COLO668 (cell line): Measurements from ENCODE around the gene MYOD1.
A peak's percentile ranks its signal among the peaks of the same experiment; 100 is the strongest.

Experiments used
- DNase-seq: peaks from one replicate; lab custom pipeline; 2025; ENCODE audit not compliant: unreplicated experiment; lab: John Stamatoyannopoulos, UW

MYOD1 gene

DNA sequence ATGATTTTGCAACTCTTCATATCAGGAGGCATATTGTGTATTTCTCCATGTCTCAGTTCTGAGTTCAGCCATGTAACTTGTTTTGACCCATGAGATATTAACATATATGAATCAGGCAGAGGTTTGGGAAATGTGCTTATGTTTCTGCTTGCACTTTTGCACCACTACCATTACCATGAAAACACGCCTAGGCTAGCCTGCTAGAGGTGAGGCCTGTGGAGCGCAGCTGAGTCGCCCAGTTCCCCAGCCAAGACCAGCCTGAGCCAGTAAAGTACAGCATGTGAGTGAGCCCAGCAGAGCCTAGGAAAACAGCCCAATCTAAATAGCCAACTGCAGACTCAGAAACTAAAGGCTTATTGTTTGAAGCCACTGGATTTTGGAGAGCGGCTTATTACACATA lies 18.4 kb upstream of the MYOD1 start:
- DNase-seq = no peak

DNA sequence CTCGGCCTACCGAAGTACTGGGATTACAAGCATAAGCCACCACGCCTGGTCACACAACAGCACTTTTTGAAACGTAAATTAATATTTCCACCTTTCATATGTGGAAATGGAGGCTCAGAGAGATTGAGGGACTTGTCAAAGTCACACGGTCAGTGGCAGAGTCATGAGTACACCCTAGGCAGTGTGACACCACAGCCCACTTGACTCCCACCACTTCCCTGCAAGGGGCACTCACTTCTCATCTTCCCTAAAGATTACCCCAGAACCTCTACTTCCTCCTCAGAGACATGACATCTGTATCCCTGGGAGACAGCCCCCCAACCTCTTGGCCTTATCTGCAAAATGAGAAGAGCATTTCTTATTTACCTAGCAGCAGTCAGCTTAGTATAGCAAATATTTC lies 16.5 kb upstream of the MYOD1 start:
- DNase-seq = no peak

DNA sequence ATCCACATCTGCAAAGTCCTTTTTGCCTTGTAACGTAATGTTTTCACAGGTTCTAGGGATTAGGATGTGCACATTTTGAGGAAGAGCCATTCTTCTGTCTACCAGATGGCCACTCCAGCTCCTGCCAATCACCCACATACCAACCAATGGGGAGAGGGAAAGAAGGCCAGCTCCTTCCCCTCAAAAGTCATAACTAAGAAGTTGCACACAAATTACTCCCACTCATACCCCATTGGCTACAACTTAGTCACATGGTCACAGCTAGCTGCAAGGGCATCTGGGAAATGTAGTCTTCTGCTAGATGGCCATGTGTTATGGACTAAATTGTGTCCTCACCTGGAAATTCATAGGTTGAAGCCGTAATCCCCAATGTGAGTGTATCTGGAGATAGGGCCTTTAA lies 15.4 kb upstream of the MYOD1 start:
- DNase-seq = no peak

DNA sequence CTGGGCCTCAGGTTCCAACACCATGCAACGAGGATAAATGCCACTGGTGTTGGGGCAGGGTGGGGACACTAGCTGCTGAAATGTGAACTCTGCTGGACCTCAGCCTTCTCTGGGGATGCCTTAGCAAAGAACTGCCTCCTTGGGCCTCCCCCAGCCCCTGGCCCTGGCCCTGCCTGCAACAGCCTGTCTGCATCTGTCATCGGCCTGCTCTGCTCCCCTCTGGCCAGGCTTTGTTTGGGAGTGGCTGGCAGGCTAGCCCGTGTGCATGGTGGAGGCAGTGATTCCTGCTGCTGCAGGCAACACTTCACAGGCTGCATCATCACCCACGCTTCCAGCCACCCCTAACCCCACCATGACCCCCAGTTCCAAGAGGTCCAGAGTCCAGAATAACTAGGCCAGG lies 11.5 kb upstream of the MYOD1 start:
- DNase-seq = no peak

DNA sequence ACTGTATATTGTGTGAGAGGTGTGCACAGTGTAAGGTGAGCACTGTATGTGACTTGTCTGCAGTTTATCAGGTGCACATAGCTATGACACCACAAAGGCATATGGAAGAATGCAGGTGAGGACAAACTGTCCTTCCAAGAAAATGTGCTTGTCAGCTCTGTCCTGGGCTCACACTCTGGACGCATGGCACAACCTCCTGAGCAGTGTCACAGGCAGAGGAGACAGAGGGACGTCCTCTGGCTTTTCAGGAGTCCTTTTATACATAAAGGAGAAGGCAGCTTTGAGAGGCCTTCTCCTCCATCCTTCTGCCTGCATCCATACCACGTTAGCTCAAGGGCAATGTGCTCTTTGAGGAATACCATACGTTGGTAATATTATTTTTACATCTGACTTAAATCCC lies 7.5 kb upstream of the MYOD1 start:
- no peak for DNase-seq

DNA sequence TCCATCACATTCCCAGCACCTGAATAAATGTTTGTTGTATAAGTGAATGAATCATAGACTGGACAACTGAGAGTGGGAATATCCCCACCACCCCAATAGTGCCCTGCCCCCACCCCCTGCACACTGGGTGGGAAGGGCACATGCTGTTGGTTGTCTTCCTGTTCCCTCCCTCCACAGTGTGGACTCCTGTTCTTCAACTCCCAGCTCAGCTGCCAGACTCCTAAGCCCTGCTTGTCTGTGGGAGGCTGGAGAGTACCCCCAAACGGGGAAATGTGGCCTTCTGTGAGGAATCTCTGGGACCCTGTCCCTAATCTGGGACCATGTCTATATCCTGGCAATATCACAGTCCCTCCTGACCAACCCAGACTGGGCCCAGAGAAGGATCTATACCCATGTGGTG lies 5.5 kb upstream of the MYOD1 start:
- DNase-seq = no peak

DNA sequence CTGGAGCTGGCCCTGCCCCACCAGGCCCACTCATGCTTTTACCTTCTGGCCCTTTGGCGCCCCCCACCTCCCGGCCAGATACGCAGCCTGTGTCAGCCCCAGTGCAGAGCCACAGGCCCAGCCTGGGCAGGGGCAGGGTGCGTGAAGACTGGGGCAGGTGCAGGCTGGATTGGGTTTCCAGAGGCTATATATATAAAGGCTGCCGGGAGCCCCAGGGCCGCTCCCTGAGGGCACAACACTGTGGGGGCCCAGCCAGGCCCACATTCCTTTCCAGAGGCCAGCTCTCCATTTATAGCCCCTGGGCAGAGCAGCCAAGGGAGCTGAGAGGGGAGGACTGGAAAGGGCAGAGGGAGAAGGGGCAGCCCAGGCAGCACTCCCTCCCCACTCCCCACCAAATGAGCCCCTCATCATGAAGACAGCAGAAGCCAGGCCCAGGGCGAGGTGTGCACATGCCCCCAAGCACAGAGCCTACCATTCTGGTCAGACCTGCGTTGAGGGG lies 5.0 kb upstream of the MYOD1 start:
- DNase-seq = peak; percentile 62

DNA sequence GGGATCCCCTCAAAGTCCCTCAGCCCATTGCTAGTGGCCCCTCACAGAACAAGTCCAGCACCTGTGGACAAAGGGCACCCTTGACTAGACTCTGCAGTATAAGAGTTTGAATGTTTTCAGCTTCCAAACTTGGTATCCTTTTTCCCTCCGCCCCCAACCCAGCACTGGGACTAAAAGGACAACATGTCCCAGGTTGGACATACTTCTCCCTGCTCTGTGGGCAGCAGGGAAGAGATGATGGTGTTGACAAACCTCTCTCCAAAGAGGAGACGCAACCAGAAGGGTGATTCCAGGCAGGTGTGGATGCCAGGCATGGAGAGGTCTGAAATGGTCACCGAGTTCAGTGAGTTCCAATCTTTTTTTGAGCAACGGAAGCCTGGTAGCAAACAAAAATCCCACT lies 4.5 kb upstream of the MYOD1 start:
- DNase-seq = no peak

DNA sequence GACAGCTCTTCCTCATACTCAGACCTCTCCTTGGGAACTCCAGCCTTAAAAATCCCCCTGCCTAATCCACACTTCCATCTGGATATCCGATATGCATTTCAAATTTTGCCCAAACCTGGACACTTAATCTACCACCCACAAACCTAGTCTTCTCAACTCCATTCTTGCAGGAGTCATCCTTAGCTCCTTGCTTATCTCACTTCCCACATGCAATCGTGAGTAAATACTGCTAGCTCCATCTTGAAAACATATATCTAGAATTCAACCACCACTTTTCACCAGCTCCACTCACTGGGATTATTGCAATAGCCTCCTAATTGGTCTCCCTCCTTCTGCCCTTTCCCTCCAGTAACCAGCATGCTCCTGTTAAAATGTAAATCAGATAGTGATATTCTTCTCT lies 2.6 kb upstream of the MYOD1 start:
- DNase-seq = no peak

DNA sequence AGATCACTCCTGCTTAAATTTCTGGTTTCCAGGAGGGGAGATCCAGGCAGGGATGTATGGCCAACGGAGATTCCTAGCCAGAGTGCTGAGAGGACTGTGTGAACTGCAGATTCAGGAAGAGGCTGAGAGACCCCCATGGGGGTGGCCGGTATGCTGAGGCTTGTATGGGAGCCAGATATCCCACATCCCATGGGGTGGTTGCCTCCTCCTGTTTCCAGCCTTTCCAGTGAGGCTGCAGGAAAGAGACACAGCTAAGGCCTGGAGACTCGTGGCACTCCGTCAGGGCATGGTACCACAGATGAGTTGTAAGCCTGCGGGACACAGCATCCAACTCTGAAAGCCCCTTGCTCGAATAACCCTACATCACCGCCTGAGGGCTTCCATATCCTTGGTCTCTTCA lies 1.4 kb upstream of the MYOD1 start:
- no peak for DNase-seq

DNA sequence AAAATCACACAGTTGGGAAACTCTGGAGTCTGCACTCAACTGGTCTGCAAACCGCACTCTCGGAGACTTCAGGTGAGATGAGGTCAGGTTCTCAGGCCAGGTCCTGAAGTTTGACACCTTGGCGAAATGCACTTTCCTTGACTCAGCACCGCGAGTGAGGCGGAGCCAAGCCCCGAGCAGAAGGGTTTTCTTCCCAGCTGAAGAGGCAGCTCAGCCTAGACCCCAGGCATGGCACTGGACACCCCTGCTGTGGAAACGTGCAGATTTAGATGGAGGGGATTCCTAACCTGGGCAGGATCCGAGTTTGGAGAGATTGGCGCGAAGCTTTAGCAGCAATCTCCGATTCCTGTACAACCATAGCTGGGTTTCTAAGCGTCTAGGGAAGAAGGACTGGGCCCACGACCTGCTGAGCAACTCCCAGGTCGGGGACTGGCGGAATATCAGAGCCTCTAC lies 835 bp upstream of the MYOD1 start:
- DNase-seq = no peak

DNA sequence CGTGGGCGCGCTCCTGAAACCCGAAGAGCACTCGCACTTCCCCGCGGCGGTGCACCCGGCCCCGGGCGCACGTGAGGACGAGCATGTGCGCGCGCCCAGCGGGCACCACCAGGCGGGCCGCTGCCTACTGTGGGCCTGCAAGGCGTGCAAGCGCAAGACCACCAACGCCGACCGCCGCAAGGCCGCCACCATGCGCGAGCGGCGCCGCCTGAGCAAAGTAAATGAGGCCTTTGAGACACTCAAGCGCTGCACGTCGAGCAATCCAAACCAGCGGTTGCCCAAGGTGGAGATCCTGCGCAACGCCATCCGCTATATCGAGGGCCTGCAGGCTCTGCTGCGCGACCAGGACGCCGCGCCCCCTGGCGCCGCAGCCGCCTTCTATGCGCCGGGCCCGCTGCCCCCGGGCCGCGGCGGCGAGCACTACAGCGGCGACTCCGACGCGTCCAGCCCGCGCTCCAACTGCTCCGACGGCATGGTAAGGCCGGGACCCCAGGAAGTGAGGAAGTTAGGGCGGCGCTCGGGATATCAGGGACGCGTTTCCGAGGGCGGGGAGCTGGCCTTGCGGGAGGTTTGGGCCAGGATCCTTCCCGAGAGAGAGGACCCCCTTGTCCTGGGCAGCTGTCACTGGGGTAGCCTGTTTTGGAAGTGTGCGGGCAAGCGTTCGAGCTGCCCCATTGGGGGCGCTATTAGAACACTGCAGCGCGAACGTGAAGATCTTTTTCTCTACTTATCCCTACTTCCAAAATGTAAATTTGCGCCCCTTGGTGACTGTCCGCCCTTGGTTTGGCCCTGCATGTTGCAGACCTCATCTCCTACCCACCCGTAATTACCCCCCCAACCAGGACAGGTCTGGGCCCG lies 796 bp downstream of the MYOD1 start:
- DNase-seq = no peak

DNA sequence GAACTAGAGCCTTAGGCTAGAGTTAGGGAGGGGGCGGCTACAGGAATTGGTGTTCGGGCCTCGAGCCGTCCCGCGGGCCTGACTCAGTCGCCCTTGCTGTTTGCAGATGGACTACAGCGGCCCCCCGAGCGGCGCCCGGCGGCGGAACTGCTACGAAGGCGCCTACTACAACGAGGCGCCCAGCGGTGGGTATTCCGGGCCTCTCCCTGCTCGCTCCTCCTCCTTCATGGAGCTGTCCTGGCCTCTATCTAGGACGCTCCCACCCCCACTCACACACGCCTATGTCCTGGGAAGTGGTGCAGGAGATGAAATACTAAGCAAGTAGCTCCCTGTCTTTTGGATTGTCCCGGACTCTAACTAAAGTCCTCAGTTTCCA lies 1.4 kb downstream of the MYOD1 start:
- DNase-seq = peak; percentile 24

DNA sequence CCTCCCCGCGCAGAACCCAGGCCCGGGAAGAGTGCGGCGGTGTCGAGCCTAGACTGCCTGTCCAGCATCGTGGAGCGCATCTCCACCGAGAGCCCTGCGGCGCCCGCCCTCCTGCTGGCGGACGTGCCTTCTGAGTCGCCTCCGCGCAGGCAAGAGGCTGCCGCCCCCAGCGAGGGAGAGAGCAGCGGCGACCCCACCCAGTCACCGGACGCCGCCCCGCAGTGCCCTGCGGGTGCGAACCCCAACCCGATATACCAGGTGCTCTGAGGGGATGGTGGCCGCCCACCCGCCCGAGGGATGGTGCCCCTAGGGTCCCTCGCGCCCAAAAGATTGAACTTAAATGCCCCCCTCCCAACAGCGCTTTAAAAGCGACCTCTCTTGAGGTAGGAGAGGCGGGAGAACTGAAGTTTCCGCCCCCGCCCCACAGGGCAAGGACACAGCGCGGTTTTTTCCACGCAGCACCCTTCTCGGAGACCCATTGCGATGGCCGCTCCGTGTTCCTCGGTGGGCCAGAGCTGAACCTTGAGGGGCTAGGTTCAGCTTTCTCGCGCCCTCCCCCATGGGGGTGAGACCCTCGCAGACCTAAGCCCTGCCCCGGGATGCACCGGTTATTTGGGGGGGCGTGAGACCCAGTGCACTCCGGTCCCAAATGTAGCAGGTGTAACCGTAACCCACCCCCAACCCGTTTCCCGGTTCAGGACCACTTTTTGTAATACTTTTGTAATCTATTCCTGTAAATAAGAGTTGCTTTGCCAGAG lies 2.0 kb downstream of the MYOD1 start:
- DNase-seq = peak; percentile 16

DNA sequence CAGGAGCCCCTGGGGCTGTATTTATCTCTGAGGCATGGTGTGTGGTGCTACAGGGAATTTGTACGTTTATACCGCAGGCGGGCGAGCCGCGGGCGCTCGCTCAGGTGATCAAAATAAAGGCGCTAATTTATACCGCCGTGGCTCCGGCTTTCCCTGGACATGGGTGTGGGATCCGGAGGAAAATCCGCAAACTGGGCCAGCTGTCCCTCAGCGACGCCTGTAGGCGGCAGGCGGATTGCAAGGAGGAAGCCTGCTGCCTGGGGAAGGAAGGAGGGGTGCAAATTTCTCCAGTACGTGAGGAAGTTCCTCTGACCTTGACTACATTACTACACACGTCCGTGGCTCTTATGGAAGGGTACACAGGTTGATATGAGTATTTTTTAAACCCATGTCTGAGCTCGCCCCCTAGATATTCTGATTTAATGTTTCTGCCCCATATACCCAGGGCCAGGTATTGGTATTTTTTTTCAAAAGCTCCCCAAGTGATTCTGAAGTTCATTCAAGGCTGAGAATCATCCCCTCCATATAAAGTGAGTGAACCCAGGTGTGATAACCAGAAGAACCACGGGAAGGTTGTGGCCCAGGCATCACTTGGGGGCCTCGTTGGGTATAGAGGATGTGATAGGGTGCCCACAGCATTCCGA lies 2.8 kb downstream of the MYOD1 start:
- DNase-seq = peak; percentile 54

DNA sequence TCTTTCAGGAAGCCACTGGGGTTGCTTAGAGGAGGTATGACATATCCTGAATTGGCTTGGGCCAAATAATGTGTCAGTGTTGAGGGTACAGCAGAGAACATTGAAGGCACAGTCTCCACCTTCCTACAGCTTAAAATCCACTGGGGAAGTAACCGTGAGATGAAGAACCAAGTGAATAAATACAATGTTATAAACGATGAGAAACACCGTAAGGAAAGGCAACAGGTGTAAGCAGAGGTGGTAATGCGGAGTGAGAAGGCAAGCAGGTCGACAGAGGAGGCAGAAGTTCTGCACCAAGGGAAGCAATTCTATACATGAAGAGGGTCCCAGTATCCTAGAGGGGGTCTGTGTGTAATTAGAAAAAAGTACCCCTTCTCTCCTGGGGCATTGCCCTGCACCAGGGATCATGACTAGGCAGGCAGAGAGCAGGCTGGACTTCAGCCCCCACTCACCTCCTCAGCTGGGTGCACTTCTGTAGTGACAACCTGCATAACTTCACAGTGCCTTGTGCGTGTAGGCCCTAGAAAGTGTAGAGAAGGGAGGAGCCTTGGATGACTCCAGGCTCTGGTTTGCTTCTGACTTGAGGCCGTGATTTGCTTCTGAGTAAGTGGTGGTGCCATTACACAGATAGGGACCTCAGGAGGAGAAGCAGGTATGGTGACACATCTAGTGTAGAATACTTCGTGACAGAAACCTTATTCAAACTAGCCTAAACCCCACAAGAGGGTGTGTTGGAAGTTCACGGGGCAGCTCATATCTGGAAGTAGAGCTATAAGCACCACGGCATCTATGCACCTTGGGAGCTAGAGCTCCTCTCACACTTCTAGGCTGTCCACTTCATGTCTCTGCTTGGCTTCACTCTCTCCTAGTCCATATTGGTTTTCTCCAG lies 4.9 kb downstream of the MYOD1 start:
- no peak for DNase-seq

DNA sequence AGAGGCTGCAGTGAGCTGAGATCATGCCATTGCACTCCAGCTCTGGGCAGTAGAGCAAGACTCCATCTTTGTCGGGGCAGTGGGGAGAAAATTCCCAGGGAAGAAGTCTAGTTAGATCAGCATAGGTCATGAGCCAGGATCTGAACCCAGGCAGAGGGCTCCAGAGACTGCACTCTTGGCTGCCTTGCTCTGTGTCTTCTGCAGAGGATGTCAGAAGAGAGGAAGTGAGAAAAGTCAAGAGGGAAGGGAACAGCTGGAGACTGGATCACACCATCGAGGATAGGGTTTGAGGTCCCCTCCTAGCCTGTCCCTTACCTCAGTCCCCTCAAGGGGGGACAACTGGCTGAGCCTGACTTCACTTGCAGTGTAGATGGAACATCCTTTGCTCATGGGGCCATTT lies 5.8 kb downstream of the MYOD1 start:
- DNase-seq = no peak

DNA sequence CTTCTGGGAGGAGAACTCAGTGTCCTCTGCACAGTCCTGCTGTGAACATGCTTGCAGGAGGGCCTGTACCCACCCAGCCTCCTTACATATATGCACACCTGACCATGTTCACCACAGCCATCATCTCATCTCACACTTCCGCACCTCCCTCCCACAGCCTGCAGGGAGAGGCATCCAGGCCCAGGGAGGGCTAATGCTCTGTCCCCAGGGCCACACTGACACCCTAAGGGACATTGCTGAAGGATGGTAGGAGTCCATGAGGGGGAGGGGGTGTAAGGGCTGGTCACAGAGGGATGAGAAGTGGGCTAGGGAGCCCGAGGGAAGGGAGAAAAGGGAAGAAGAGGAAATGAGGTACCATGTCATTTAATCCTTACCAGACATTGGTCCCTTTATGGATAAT lies 10.8 kb downstream of the MYOD1 start:
- DNase-seq = no peak

DNA sequence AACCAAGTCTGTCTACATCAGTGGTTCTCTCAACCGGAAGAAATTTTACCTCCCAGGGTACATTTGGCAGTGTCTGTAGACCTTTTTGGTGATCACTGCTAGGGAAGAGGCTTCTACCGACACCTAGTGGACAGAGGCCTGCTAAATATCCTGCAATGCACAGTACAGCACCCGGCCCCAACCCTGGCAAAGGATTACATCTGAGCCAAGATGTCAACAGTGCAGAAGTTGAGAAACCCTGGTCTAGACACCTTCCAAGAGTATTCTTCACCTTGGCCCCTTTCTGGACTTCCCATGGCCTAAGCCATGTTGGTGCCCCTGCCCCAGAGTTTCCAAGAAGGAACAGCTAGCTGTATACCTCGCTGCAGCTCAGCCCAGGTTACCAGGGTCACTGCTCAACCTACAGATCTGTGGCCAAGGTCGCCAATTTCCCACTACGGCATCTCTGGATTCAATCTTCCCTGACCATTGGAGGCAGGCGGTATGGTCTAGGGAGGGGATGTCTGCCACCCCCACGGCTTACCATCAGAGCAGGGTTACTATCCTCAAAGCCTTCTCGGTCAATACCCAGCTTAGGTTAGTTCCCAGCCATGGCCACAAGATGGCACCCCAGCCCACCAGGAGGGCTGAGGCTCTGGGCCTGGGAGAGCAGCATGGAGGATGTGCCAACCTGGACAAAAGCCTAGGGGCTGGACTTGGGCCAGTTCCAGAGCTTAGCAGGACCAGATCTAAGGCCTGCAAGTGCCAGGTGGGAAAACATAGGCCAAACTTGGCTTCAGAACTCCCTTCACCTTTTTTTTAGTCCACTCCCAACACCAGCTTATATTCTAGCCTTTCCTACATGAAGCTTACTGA lies 11.5 kb downstream of the MYOD1 start:
- peak; percentile 90 for DNase-seq

DNA sequence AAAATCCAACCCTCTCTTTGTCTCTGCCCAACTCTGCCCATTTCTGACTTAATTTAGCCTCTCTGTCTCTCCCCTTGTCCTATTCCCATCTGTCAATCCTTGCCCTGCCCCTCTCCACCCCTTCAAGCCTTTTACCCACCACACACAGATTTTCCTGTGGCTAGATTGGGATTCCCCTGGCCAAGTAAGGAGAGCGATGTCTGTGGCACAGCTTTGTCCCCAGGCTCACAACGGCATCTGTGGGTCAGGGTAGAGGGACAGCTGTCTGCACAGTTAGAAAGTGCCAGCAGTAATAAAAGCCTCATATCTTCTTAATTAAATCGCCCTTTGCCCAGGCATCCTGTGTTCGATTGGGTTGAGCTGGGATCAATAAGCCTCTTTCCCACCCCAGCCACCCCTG lies 13.9 kb downstream of the MYOD1 start:
- no peak for DNase-seq
